ENCODE measurements around the gene SHC2.

DNA sequence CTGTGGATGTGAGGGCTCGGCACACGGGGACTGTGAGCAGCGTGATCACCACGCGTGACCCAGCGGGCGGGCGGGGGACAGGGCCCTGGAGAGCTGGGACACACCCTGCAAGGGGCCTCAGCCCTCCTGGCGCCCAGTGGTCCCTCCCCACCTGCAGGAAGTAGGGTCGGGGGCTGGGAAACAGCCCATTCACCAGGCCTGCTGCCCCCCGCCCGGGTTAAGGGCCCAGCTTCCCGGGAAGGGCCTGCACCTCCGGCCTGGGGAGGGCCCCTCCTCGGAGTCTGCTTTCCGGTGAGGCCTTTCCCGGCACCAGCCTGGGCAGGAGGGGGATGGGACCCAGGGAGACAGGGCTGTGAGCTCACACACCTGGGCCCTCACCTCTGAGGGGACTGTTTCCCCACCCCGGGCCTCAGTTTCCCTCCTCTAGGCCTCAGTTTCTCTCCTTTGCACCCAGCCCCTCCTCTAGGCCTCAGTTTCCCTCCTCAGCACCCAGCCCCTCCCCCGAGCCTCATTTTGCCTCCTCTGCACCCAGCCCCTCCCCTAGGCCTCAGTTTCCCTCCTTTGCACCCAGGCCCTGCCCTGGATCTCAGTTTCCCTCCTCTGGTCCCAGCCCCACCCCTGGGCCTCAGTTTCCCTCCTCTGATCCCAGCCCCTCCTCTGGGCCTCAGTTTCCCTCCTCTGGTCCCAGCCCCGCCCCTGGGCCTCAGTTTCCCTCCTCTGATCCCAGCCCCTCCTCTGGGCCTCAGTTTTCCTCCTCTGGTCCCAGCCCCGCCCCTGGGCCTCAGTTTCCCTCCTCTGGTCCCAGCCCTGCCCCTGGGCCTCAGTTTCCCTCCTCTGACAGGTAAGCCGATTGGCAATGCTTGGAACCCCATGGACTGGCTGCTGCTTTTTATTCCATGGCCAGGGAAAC, 33.6 kb upstream of the SHC2 start:
- TF ChIP-seq, protein P1, sequence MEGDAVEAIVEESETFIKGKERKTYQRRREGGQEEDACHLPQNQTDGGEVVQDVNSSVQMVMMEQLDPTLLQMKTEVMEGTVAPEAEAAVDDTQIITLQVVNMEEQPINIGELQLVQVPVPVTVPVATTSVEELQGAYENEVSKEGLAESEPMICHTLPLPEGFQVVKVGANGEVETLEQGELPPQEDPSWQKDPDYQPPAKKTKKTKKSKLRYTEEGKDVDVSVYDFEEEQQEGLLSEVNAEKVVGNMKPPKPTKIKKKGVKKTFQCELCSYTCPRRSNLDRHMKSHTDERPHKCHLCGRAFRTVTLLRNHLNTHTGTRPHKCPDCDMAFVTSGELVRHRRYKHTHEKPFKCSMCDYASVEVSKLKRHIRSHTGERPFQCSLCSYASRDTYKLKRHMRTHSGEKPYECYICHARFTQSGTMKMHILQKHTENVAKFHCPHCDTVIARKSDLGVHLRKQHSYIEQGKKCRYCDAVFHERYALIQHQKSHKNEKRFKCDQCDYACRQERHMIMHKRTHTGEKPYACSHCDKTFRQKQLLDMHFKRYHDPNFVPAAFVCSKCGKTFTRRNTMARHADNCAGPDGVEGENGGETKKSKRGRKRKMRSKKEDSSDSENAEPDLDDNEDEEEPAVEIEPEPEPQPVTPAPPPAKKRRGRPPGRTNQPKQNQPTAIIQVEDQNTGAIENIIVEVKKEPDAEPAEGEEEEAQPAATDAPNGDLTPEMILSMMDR (IDR thresholded peaks at IDR 0.05): no peak
- TF ChIP-seq POLR2A (IDR thresholded peaks at IDR 0.05): no peak

Measured in thyroid gland (tissue), 4 donors.